ENCODE measurements around the gene DAPK1.

- no peak for TF ChIP-seq CTCF (IDR thresholded peaks at IDR 0.05)
- no peak for TF ChIP-seq RAD21 (IDR thresholded peaks at IDR 0.05; ENCODE audit: low read length)
- no peak for TF ChIP-seq USF2 (IDR thresholded peaks at IDR 0.05; ENCODE audit: borderline replicate concordance, low read depth, low read length)
- TF ChIP-seq EP300 (IDR thresholded peaks at IDR 0.05; ENCODE audit: borderline replicate concordance in 1 of 2, low read depth in 1 of 2, low read length in 1 of 2), result no peak
- no peak for TF ChIP-seq RFX5 (IDR thresholded peaks at IDR 0.05; ENCODE audit: low read length)
- no peak for TF ChIP-seq SIN3A (IDR thresholded peaks at IDR 0.05; ENCODE audit: borderline replicate concordance, low read depth, low read length)
- no peak for TF ChIP-seq ZBTB33 (IDR thresholded peaks at IDR 0.05; ENCODE audit: borderline replicate concordance, low read depth)
- no peak for TF ChIP-seq MAX (IDR thresholded peaks at IDR 0.05; ENCODE audit: low read depth)
Observed at GRCh38 chr9:87682085-87682484, 184.4 kb downstream of the DAPK1 start.

All from SK-N-SH (cell line).